ENCODE measurements around the gene CCNQ. TPM values are rescaled to one million over a fixed set of nuclear protein-coding genes. Genes with fewer than 3 reads are reported as not detected.

Gene CCNQ
- polyA plus RNA-seq, 1 of the 3 experiments (the other 2 are of a cell fraction), result 45.3 TPM

DNA sequence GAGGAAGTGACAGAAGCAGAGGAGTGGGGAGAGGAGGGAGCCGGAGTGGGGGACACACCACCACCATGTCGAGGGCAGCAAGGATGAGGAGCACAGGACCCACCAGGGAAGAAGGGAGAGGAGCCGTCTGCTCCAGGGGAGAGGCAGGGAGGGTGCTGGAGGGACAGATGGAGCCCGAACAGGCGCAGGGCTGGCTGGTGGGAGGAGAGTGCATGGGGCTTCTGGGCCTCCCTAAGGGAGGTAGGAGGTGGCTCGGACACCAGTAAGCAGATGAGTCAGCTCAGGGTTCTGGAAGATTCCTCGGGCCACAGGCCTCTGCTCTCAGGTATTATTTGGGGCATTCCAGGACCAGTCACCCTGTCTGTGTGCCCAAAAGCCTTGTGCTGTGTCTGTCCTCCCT, 51.7 kb downstream of the CCNQ start:
- no peaks in the 10 kb centered on the region for H4K20me1 ChIP-seq (ENCODE audit: insufficient read depth)
- no peak overlapping the region for H3K4me2 ChIP-seq
- no peaks in the 10 kb centered on the region for H3K36me3 ChIP-seq (replicated peaks in 1 of 2; ENCODE audit: control insufficient read depth in 1 of 2, insufficient read depth in 2 of 2, low read length in 1 of 2)
- ChIA-PET POLR2A (no interaction called here), CTCF (interaction anchor here (1.3 to 3.3 kb wide), 4 partner anchors 8 to 162 kb away, joined by 3 to 16 read pairs (median 6); no protein-coding TSS in a partner anchor)
- WGBS (ENCODE audit: low lambda C conversion rate), result 37% methylated on average over 6 of the region's 7 CpGs
- TF ChIP-seq EZH2phosphoT487 (IDR thresholded peaks at IDR 0.05; ENCODE audit: borderline replicate concordance, low read depth) (no peak), MXI1 (IDR thresholded peaks at IDR 0.05; ENCODE audit: low read depth, low read length) (no peak), EP300 (IDR thresholded peaks at IDR 0.05; ENCODE audit: borderline replicate concordance in 1 of 2, low read depth in 1 of 2, low read length in 1 of 2) (no peak), TCF12 (IDR thresholded peaks at IDR 0.05) (no peak), FOXM1 (IDR thresholded peaks at IDR 0.05; ENCODE audit: low read depth) (no peak), RXRA (IDR thresholded peaks at IDR 0.05; ENCODE audit: borderline replicate concordance, low read depth) (no peak), RAD21 (IDR thresholded peaks at IDR 0.05; ENCODE audit: low read length) (no peak), TAF1 (IDR thresholded peaks at IDR 0.05; ENCODE audit: borderline replicate concordance, low read depth, low read length) (no peak), MEF2A (IDR thresholded peaks at IDR 0.05; ENCODE audit: borderline replicate concordance, low read depth) (no peak), POLR2AphosphoS5 (IDR thresholded peaks at IDR 0.05; ENCODE audit: low read depth, low read length) (no peak)
- TF ChIP-seq, protein P1, sequence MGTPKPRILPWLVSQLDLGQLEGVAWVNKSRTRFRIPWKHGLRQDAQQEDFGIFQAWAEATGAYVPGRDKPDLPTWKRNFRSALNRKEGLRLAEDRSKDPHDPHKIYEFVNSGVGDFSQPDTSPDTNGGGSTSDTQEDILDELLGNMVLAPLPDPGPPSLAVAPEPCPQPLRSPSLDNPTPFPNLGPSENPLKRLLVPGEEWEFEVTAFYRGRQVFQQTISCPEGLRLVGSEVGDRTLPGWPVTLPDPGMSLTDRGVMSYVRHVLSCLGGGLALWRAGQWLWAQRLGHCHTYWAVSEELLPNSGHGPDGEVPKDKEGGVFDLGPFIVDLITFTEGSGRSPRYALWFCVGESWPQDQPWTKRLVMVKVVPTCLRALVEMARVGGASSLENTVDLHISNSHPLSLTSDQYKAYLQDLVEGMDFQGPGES (IDR thresholded peaks at IDR 0.05; ENCODE audit: low read depth, low read length), result no peak
- TF ChIP-seq, protein P2, sequence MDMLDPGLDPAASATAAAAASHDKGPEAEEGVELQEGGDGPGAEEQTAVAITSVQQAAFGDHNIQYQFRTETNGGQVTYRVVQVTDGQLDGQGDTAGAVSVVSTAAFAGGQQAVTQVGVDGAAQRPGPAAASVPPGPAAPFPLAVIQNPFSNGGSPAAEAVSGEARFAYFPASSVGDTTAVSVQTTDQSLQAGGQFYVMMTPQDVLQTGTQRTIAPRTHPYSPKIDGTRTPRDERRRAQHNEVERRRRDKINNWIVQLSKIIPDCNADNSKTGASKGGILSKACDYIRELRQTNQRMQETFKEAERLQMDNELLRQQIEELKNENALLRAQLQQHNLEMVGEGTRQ (IDR thresholded peaks at IDR 0.05; ENCODE audit: borderline replicate concordance, low read depth, low read length), result no peak
- TF ChIP-seq, protein P3, sequence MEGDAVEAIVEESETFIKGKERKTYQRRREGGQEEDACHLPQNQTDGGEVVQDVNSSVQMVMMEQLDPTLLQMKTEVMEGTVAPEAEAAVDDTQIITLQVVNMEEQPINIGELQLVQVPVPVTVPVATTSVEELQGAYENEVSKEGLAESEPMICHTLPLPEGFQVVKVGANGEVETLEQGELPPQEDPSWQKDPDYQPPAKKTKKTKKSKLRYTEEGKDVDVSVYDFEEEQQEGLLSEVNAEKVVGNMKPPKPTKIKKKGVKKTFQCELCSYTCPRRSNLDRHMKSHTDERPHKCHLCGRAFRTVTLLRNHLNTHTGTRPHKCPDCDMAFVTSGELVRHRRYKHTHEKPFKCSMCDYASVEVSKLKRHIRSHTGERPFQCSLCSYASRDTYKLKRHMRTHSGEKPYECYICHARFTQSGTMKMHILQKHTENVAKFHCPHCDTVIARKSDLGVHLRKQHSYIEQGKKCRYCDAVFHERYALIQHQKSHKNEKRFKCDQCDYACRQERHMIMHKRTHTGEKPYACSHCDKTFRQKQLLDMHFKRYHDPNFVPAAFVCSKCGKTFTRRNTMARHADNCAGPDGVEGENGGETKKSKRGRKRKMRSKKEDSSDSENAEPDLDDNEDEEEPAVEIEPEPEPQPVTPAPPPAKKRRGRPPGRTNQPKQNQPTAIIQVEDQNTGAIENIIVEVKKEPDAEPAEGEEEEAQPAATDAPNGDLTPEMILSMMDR (IDR thresholded peaks at IDR 0.05), result no peak
- no peak overlapping the region for H3K9ac ChIP-seq
- no peak overlapping the region for H3K4me3 ChIP-seq (ENCODE audit: low read depth in 2 of 2, low read length in 1 of 2)
- no peak for DNase-seq
- no peaks in the 10 kb centered on the region for H3K9me2 ChIP-seq
- H3K27me3 ChIP-seq (ENCODE audit: insufficient read depth), result peaks cover 24% of the 10 kb centered on the region; the same call in 1 of the 2 replicates
- H3K4me1 ChIP-seq (ENCODE audit: control insufficient read depth in 1 of 2, insufficient read depth in 2 of 2, low read depth in 1 of 2, low read length in 1 of 2), result no peaks in the 10 kb centered on the region
- no peak overlapping the region for H2AFZ ChIP-seq (ENCODE audit: low read depth)
- H3F3A ChIP-seq (replicated peaks; ENCODE audit: insufficient read depth), result no peaks in the 10 kb centered on the region
- no peaks in the 10 kb centered on the region for H3K9me3 ChIP-seq
- H3K27ac ChIP-seq (ENCODE audit: low read depth in 2 of 2, low read length in 1 of 2), result no peak overlapping the region
- no peaks in the 10 kb centered on the region for H3K79me2 ChIP-seq (ENCODE audit: insufficient read depth)

DNA sequence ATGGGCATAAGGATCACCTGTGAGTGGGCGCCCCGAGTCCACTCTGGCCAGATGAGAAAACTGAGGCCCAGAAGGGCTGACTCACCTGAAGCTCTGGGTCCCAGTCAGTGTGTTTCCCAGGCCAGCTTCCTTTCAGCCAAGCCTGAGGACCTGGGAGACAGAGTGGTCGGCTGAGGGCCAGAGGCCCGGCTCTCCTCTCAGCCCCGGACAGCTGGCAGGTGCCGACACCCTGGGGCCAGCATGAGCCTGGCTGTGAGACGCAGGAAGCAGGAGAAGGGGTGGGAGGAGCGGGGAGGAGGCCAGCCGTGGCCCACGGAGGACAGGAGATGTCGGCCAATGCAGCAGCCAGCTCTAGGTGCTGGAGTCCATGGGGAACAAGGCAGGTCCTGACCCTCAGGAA, 52.6 kb downstream of the CCNQ start:
- Histone ChIP-seq H3K4me2 (no peak overlapping the region), H3K79me2 (ENCODE audit: insufficient read depth) (no peaks in the 10 kb centered on the region), H2AFZ (ENCODE audit: low read depth) (no peak overlapping the region), H3K9me2 (no peaks in the 10 kb centered on the region), H3K27me3 (ENCODE audit: insufficient read depth) (peaks cover 21% of the 10 kb centered on the region; the same call in 1 of the 2 replicates), H4K20me1 (ENCODE audit: insufficient read depth) (no peaks in the 10 kb centered on the region), H3K9ac (no peak overlapping the region), H3K36me3 (replicated peaks in 1 of 2; ENCODE audit: control insufficient read depth in 1 of 2, insufficient read depth in 2 of 2, low read length in 1 of 2) (no peaks in the 10 kb centered on the region), H3K4me1 (ENCODE audit: control insufficient read depth in 1 of 2, insufficient read depth in 2 of 2, low read depth in 1 of 2, low read length in 1 of 2) (no peaks in the 10 kb centered on the region), H3F3A (replicated peaks; ENCODE audit: insufficient read depth) (no peaks in the 10 kb centered on the region), H3K4me3 (ENCODE audit: low read depth in 2 of 2, low read length in 1 of 2) (no peak overlapping the region), H3K9me3 (no peaks in the 10 kb centered on the region), H3K27ac (ENCODE audit: low read depth in 2 of 2, low read length in 1 of 2) (no peak overlapping the region)
- TF ChIP-seq RXRA (IDR thresholded peaks at IDR 0.05; ENCODE audit: borderline replicate concordance, low read depth) (no peak), EZH2phosphoT487 (IDR thresholded peaks at IDR 0.05; ENCODE audit: borderline replicate concordance, low read depth) (no peak), MXI1 (IDR thresholded peaks at IDR 0.05; ENCODE audit: low read depth, low read length) (no peak), RCOR1 (IDR thresholded peaks at IDR 0.05; ENCODE audit: low read length) (no peak), JUND (IDR thresholded peaks at IDR 0.05) (no peak), FOXM1 (IDR thresholded peaks at IDR 0.05; ENCODE audit: low read depth) (no peak), TCF12 (IDR thresholded peaks at IDR 0.05) (no peak), ELF1 (IDR thresholded peaks at IDR 0.05) (no peak), NFIC (IDR thresholded peaks at IDR 0.05; ENCODE audit: borderline replicate concordance) (no peak)
- TF ChIP-seq, protein P4, sequence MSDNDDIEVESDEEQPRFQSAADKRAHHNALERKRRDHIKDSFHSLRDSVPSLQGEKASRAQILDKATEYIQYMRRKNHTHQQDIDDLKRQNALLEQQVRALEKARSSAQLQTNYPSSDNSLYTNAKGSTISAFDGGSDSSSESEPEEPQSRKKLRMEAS (IDR thresholded peaks at IDR 0.05; ENCODE audit: low read depth), result no peak
- ChIA-PET CTCF (interaction anchor here (0.7 to 2.1 kb wide), 5 partner anchors 8 to 122 kb away, joined by 3 to 16 read pairs (median 4); no protein-coding TSS in a partner anchor), POLR2A (no interaction called here)
- no peak for DNase-seq
- 45% methylated on average over 8 of the region's 11 CpGs for WGBS (ENCODE audit: low lambda C conversion rate)
